H1 (cell line): ENCODE results near the gene ACTR8. TPM values are rescaled to one million over a fixed set of nuclear protein-coding genes. Genes with fewer than 3 reads are reported as not detected.

Experiments used
- CTCF ChIA-PET: fragments of 300-600 bp; sonication (Branson Sonifier 250); formaldehyde crosslinking; loops from one replicate; lab custom pipeline; 2021; ENCODE audit not compliant: partially characterized antibody; lab: Charles Lee
- POLR2A ChIA-PET: fragments of 300-600 bp; sonication (Branson Sonifier 250); formaldehyde crosslinking; loops from one replicate; lab custom pipeline; 2021; ENCODE audit warnings: inconsistent platforms; ENCODE audit not compliant: partially characterized antibody; lab: Charles Lee
- DNase-seq, 2 experiments: peaks; one replicate each; pipeline versions ENCODE4 v3.0.0 to v3.0.0-alpha.2; 2010 to 2022; ENCODE audit warnings: low spot score in 2 of 2, low read depth in 1 of 2, mixed read lengths in 1 of 2
- FAIRE-seq: peaks from 2 replicates; lab custom pipeline; 2011; peaks lifted over from hg19 to GRCh38; lab: Jason Lieb, UNC
- H2AFZ ChIP-seq: 2 replicates; pipeline ENCODE4 v1.8.1; 2012; ENCODE audit warnings: low read length, inconsistent platforms
- H2AK5ac ChIP-seq: 2 replicates; pipeline ENCODE4 v1.6.1; 2013; ENCODE audit warnings: low read depth, low read length
- H2BK120ac ChIP-seq: replicated peaks from 2 replicates; pipeline ENCODE3; 2013; ENCODE audit warnings: low read depth, low read length, inconsistent platforms
- H2BK12ac ChIP-seq: 2 replicates; pipeline ENCODE4 v1.6.1; 2013; ENCODE audit warnings: low read depth, low read length
- H2BK15ac ChIP-seq: 2 replicates; pipeline ENCODE4 v1.6.1; 2013; ENCODE audit warnings: low read length
- H2BK20ac ChIP-seq: 2 replicates; pipeline ENCODE4 v1.6.1; 2013; ENCODE audit warnings: low read length
- H2BK5ac ChIP-seq: 2 replicates; pipeline ENCODE4 v1.6.1; 2013; ENCODE audit warnings: low read depth, low read length
- H3K14ac ChIP-seq: 2 replicates; pipeline ENCODE4 v1.6.1; 2013; ENCODE audit warnings: inconsistent platforms; ENCODE audit not compliant: insufficient read length
- H3K18ac ChIP-seq: 2 replicates; pipeline ENCODE4 v1.6.1; 2013; ENCODE audit warnings: low read length; ENCODE audit errors: extremely low read depth
- H3K23ac ChIP-seq: 2 replicates; pipeline ENCODE4 v1.6.1; 2013; ENCODE audit warnings: inconsistent platforms; ENCODE audit not compliant: insufficient read length
- H3K23me2 ChIP-seq: 2 replicates; pipeline ENCODE4 v1.6.1; 2013; ENCODE audit warnings: low read depth, low read length
- H3K27ac ChIP-seq: 2 replicates; pipeline ENCODE4 v1.6.1; 2011; ENCODE audit warnings: low read depth, low read length, inconsistent platforms
- H3K27me3 ChIP-seq, 4 experiments: replicated peaks in 1 of 4; 1 replicate in 1 of 4; 2 replicates in 3 of 4; pipeline versions ENCODE4 v1.6.1 to v1.8.1; 2011 to 2013; ENCODE audit warnings: low read length in 3 of 4, mild to moderate bottlenecking in 3 of 4, inconsistent platforms in 2 of 4, mixed read lengths in 2 of 4, moderate library complexity in 1 of 4; ENCODE audit not compliant: control insufficient read depth in 3 of 4, insufficient read depth in 3 of 4; ENCODE audit errors: extremely low read depth in 1 of 4
- H3K36me3 ChIP-seq, 4 experiments: 2 replicates each; pipeline versions ENCODE4 v1.6.1 to v1.8.1; 2011 to 2013; ENCODE audit warnings: mild to moderate bottlenecking in 4 of 4, low read length in 3 of 4, moderate library complexity in 2 of 4, control low read depth in 1 of 4, inconsistent platforms in 1 of 4; ENCODE audit not compliant: insufficient read depth in 4 of 4, control insufficient read depth in 2 of 4
- H3K4ac ChIP-seq: replicated peaks from 2 replicates; pipeline ENCODE3; 2013; ENCODE audit warnings: low read length, low read depth, mixed read lengths, inconsistent platforms; ENCODE audit not compliant: insufficient read length
- H3K4me1 ChIP-seq, 4 experiments: replicated peaks in 1 of 4; 1 replicate in 1 of 4; 2 replicates in 3 of 4; pipeline versions ENCODE4 v1.6.1 to v1.8.1; 2011 to 2013; ENCODE audit warnings: low read length in 3 of 4, inconsistent platforms in 2 of 4, mixed read lengths in 1 of 4; ENCODE audit not compliant: insufficient read depth in 4 of 4, control insufficient read depth in 3 of 4
- H3K4me2 ChIP-seq, 2 experiments: 2 replicates each; pipeline versions ENCODE4 v1.6.1 to v1.8.1; 2011 to 2013; ENCODE audit warnings: low read depth in 2 of 2, low read length in 2 of 2, control low read depth in 1 of 2, inconsistent platforms in 1 of 2, mild to moderate bottlenecking in 1 of 2; ENCODE audit not compliant: insufficient read depth in 1 of 2
- H3K4me3 ChIP-seq, 4 experiments: fragments of 200-600, 300-600 bp in 1 of 4; sonication (generic), shearing (Covaris generic), sonication (Bioruptor Twin) in 1 of 4; 2 replicates each; pipeline versions ENCODE4 v1.5.1 to v1.8.1; 2011 to 2016; ENCODE audit warnings: low read length in 4 of 4, low read depth in 3 of 4, control low read depth in 2 of 4, inconsistent platforms in 2 of 4, mild to moderate bottlenecking in 2 of 4, mixed read lengths in 1 of 4, moderate library complexity in 1 of 4; ENCODE audit not compliant: insufficient read depth in 2 of 4; ENCODE audit errors: extremely low read depth in 1 of 4
- H3K56ac ChIP-seq: replicated peaks from 2 replicates; pipeline ENCODE3; 2013; ENCODE audit warnings: low read depth, mild to moderate bottlenecking, mixed read lengths, low read length, inconsistent platforms; ENCODE audit not compliant: insufficient read length
- H3K79me1 ChIP-seq: 2 replicates; pipeline ENCODE4 v1.6.1; 2013; ENCODE audit warnings: low read depth, low read length, control low read depth
- H3K79me2 ChIP-seq, 2 experiments: 2 replicates each; pipeline versions ENCODE4 v1.6.1 to v1.8.1; 2012 to 2013; ENCODE audit warnings: low read length in 2 of 2, mild to moderate bottlenecking in 2 of 2, inconsistent platforms in 1 of 2; ENCODE audit not compliant: insufficient read depth in 2 of 2, control insufficient read depth in 1 of 2
- H3K9ac ChIP-seq, 4 experiments: replicated peaks in 1 of 4; 1 replicate in 1 of 4; 2 replicates in 3 of 4; pipeline versions ENCODE4 v1.6.1 to v1.8.1; 2011 to 2013; ENCODE audit warnings: low read depth in 3 of 4, low read length in 3 of 4, control low read depth in 2 of 4, mild to moderate bottlenecking in 2 of 4, moderate library complexity in 2 of 4, inconsistent platforms in 1 of 4; ENCODE audit errors: extremely low read depth in 1 of 4
- H3K9me3 ChIP-seq, 2 experiments: 2 replicates each; pipeline versions ENCODE4 v1.6.1 to v1.8.1; 2012 to 2013; ENCODE audit warnings: mild to moderate bottlenecking in 2 of 2, moderate library complexity in 2 of 2, control low read depth in 1 of 2, inconsistent platforms in 1 of 2, low read depth in 1 of 2, low read length in 1 of 2, mixed read lengths in 1 of 2; ENCODE audit not compliant: insufficient read depth in 2 of 2
- H4K20me1 ChIP-seq, 2 experiments: replicated peaks in 1 of 2; 2 replicates each; pipeline versions ENCODE3 to v1.8.1; 2011 to 2013; ENCODE audit warnings: inconsistent platforms in 2 of 2, low read length in 2 of 2, mild to moderate bottlenecking in 1 of 2; ENCODE audit not compliant: insufficient read depth in 2 of 2, control insufficient read depth in 1 of 2
- H4K5ac ChIP-seq: 2 replicates; pipeline ENCODE4 v1.6.1; 2013; ENCODE audit warnings: low read length, low read depth, mixed read lengths, inconsistent platforms; ENCODE audit not compliant: insufficient read length
- H4K8ac ChIP-seq: 2 replicates; pipeline ENCODE4 v1.8.0; 2013; ENCODE audit warnings: mild to moderate bottlenecking, moderate library complexity, low read length, inconsistent platforms; ENCODE audit not compliant: insufficient read depth; ENCODE audit errors: extremely low read depth
- H4K91ac ChIP-seq: replicated peaks from 2 replicates; pipeline ENCODE3; 2013; ENCODE audit warnings: low read length, mixed read lengths, inconsistent platforms; ENCODE audit not compliant: insufficient read length
- BCL11A ChIP-seq, 2 experiments: IDR thresholded peaks; one replicate each; pipeline ENCODE4 v1.6.1; 2011; ENCODE audit warnings: low read depth in 2 of 2, low read length in 2 of 2, mild to moderate bottlenecking in 2 of 2
- CBX5 ChIP-seq: fragments of 300-800, 300-1000 bp; sonication (generic); IDR thresholded peaks from 2 replicates; pipeline ENCODE4 v1.7.1; 2016; ENCODE audit warnings: antibody characterized with exemption, low read length, low read depth
- CBX8 ChIP-seq: fragments of 300-800, 300-1000 bp; sonication (generic); IDR thresholded peaks from 2 replicates; pipeline ENCODE4 v1.7.1; 2016; ENCODE audit warnings: low read depth, low read length, borderline replicate concordance
- CREB1 ChIP-seq: IDR thresholded peaks from 2 replicates; pipeline ENCODE4 v1.6.1; 2012; ENCODE audit warnings: inconsistent platforms
- EP300 ChIP-seq, 2 experiments: IDR thresholded peaks; 1 replicate in 1 of 2; 2 replicates in 1 of 2; pipeline ENCODE4 v1.6.1; 2011 to 2012; ENCODE audit warnings: low read depth in 2 of 2, low read length in 2 of 2, mild to moderate bottlenecking in 2 of 2, borderline replicate concordance in 1 of 2, inconsistent platforms in 1 of 2, moderate library complexity in 1 of 2
- GTF2F1 ChIP-seq: IDR thresholded peaks from 2 replicates; pipeline ENCODE4 v1.6.1; 2012; ENCODE audit warnings: low read depth, low read length, improper control_type of control experiment, borderline replicate concordance
- HDAC2 ChIP-seq, 2 experiments: fragments of 300-600 bp in 1 of 2; sonication (generic) in 1 of 2; IDR thresholded peaks; 2 replicates each; pipeline ENCODE4 v1.6.1; 2011 to 2012; ENCODE audit warnings: low read depth in 2 of 2, low read length in 2 of 2, mild to moderate bottlenecking in 2 of 2, moderate library complexity in 2 of 2, borderline replicate concordance in 1 of 2, inconsistent platforms in 1 of 2
- SAP30 ChIP-seq: fragments of 300-600 bp; sonication (generic); IDR thresholded peaks from 2 replicates; pipeline ENCODE4 v1.7.1; 2012; ENCODE audit warnings: low read length, moderate library complexity, mild to moderate bottlenecking, inconsistent platforms; ENCODE audit not compliant: insufficient read depth, insufficient replicate concordance
- SIRT6 ChIP-seq: IDR thresholded peaks from one replicate; pipeline ENCODE4 v1.7.1; 2012; ENCODE audit warnings: low read length, inconsistent platforms
- TAF1 ChIP-seq: IDR thresholded peaks from 2 replicates; pipeline ENCODE4 v1.6.1; 2011; ENCODE audit warnings: mild to moderate bottlenecking, low read depth, low read length
- TCF12 ChIP-seq: IDR thresholded peaks from 2 replicates; pipeline ENCODE4 v1.6.1; 2011; ENCODE audit warnings: low read depth, mild to moderate bottlenecking, low read length
- TEAD4 ChIP-seq: IDR thresholded peaks from 2 replicates; pipeline ENCODE4 v1.6.1; 2012; ENCODE audit warnings: low read depth, low read length, inconsistent platforms, mixed read lengths
- WGBS, 2 experiments: shearing (Covaris generic) in 1 of 2; methylation state at CpG; one replicate each; pipeline versions ENCODE4 v1.1.6 to v1.1.7; 2013 to 2015; ENCODE audit warnings: low lambda C conversion rate in 2 of 2, mixed read lengths in 2 of 2, inconsistent platforms in 1 of 2, low coverage in 1 of 2, missing lambda C conversion rate in 1 of 2; ENCODE audit not compliant: insufficient replicate concordance in 2 of 2, insufficient coverage in 1 of 2, insufficient read length in 1 of 2; ENCODE audit errors: extremely low coverage in 1 of 2, missing lambda C conversion rate in 1 of 2; 5-methylcytosine and 5-hydroxymethylcytosine counted together
- polyA plus RNA-seq, 7 experiments: library from polyadenylated mRNA; depleted of rRNA in 3 of 7; stranded (reverse) in 5 of 7; unstranded in 2 of 7; fragments of >200 nt in 5 of 7; fragments of 200-250 nt in 2 of 7; gene quantifications; 1 replicate in 5 of 7; 2 replicates in 1 of 7; 4 replicates in 1 of 7; pipeline versions ENCODE4 v1.2.1 to v1.2.3, GENCODE V29; 2011 to 2013; ENCODE audit warnings: missing spikeins in 2 of 7, mixed read lengths in 2 of 7
- total RNA-seq: library from RNA; stranded (reverse); fragmentation: NEBNext Ultra II Directional; extraction: Animal tissue kit (Norgen Biotek cat#: 25700); gene quantifications from 2 replicates; pipeline ENCODE4 v1.2.1, GENCODE V29; 2021
- TF ChIP-seq, protein P1 (sequence below): IDR thresholded peaks from 2 replicates; pipeline ENCODE4 v1.6.1; 2011; ENCODE audit warnings: low read depth, mild to moderate bottlenecking, low read length; ENCODE audit not compliant: insufficient read depth

Gene ACTR8
- total and polyA plus RNA-seq, 2 of the 8 experiments (the other 6 are each of a cell fraction or from before 2014, with no cell fraction given) = 8.3 to 26.9 TPM

- POLR2A ChIA-PET = interaction anchor here (0.9 kb wide), 1 partner anchor 10 kb away, joined by 3 read pairs; no protein-coding TSS in a partner anchor
- no peak overlapping the region for H3K14ac ChIP-seq
- no peaks in the 10 kb centered on the region for H3K79me1 ChIP-seq
- no peak overlapping the region for H2BK15ac ChIP-seq
- H3K4ac ChIP-seq = no peak overlapping the region
- no peak overlapping the region for H4K5ac ChIP-seq
- H4K91ac ChIP-seq = no peak overlapping the region
- no peak overlapping the region for H2AFZ ChIP-seq
- CTCF ChIA-PET = interaction anchor here (0.6 to 3.7 kb wide), 11 partner anchors 8 to 207 kb away, joined by 3 to 23 read pairs (median 3); no protein-coding TSS in a partner anchor
- H3K4me1 ChIP-seq = no peaks in the 10 kb centered on the region
- no peaks in the 10 kb centered on the region for H3K27me3 ChIP-seq
- H3K9me3 ChIP-seq = no peaks in the 10 kb centered on the region
- H3K27ac ChIP-seq = no peak overlapping the region
- H3K18ac ChIP-seq = no peak overlapping the region
- no peak overlapping the region for H2BK120ac ChIP-seq
- no peaks in the 10 kb centered on the region for H3K79me2 ChIP-seq
- no peak overlapping the region for H3K9ac ChIP-seq
- DNase-seq (no peak), FAIRE-seq (no peak)
- peaks cover 0 to 4% of the 10 kb centered on the region in 2 experiments for H4K20me1 ChIP-seq
- no peak overlapping the region for H2BK12ac ChIP-seq
- H2BK5ac ChIP-seq = no peak overlapping the region; the same call in 1 of the 2 replicates
- no peak overlapping the region for H3K4me3 ChIP-seq
- no peak overlapping the region for H3K56ac ChIP-seq
- H3K4me2 ChIP-seq = no peak overlapping the region
- no peak overlapping the region for H2BK20ac ChIP-seq
- no peak overlapping the region for H2AK5ac ChIP-seq
- H3K36me3 ChIP-seq = no peaks in the 10 kb centered on the region; a peak in 3 of 8 replicates
- H3K23me2 ChIP-seq = no peaks in the 10 kb centered on the region
- H4K8ac ChIP-seq = no peak overlapping the region
- no peak overlapping the region for H3K23ac ChIP-seq
- 87% methylated on average over 9 of the region's 9 CpGs; no CpG with 5 or more reads in 1 of the 2 experiments for WGBS, 2 experiments
- TF ChIP-seq TAF1 (no peak), CBX5 (no peak), TEAD4 (no peak), TCF12 (no peak), SIRT6 (no peak), CBX8 (no peak), HDAC2 (IDR thresholded peaks at IDR 0.05; ENCODE audit: borderline replicate concordance in 1 of 2, low read depth in 2 of 2, low read length in 2 of 2) (no peak), EP300 (IDR thresholded peaks at IDR 0.05; ENCODE audit: borderline replicate concordance in 1 of 2, low read depth in 2 of 2, low read length in 2 of 2) (no peak), SAP30 (no peak), GTF2F1 (no peak), BCL11A (IDR thresholded peaks at IDR 0.05; ENCODE audit: low read depth in 2 of 2, low read length in 2 of 2) (no peak), CREB1 (no peak)
- TF ChIP-seq, protein P1, sequence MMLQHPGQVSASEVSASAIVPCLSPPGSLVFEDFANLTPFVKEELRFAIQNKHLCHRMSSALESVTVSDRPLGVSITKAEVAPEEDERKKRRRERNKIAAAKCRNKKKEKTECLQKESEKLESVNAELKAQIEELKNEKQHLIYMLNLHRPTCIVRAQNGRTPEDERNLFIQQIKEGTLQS = no peak
These were observed 48.8 kb downstream of the ACTR8 start for GRCh38 chr3:53833053-53833645.
